ENCODE data around the gene NKG7.
A peak's percentile ranks its signal among the peaks of the same experiment; 100 is the strongest.
"Not testable (repeated sequence)": the region's sequence is repeated elsewhere in the genome, so short reads cannot be mapped to it uniquely, and the experiment has no call there.

NKG7 gene, protein sequence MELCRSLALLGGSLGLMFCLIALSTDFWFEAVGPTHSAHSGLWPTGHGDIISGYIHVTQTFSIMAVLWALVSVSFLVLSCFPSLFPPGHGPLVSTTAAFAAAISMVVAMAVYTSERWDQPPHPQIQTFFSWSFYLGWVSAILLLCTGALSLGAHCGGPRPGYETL

DNA sequence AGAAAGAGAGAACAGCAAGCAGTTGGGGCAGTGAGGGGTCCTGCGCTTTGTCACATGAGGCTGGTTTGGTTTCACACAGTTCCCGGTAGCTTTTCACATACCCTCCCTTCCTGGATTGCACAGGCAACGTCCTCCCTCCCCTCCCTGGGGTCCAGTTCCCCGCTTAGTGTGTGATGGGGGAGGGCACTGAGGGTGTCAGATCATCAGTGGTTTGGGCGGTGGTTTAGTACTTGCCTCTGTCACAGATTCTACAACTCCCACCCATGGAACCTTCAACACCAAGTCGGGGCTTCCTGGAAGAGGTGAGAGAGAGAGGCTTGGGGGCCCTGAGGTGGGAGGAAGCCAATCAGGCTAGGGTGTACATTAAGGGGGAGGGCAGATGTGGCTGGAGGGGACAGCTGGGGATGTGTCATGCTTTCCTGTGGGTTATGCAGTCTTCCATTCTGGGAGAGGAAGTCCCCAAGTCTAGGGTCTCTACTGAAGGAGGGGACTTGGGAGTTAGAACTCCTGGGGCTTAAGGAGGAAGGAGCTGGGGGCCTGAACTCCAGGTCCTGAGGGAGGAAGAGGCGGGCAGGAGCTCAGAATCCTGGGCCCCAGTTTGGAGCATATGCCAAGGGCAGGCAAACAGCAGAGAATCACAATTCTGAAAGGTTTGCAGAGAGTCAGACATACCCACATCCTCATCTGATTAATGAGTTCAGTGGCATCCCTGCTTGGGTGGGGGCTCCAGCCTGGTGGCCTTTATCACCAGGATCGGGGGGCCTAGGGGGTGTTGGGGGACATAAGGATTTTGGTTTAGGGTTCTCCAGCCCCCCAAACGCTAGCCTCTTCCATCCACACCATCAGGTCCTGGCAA, at the start of gene NKG7:
Gene NKG7 (minus strand): TSS at position 6 of the 856 bp plus-strand sequence. CDS start 119 bp downstream, outside the sequence.
- no peak for DNase-seq

DNA sequence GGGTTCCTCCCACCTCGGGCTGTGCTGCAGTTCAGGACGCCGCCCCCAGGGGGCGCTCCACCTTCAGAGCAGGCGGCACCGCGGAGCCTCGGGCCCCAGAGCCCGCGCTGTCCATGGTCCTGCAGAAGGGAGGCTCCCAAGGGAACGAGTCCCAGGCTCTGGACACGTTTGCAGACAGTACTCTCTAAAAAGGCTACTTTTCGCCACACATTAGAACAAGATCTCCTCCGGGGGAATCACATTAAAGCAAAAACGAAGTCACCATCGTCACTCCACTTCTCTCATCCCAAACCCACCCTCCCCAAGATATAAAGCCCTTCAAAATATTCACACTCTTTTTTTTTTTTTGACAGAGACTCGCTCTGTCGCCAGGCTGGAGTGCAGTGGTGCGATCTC, 49.6 kb upstream of the NKG7 start:
- peak; percentile 13 to 33 for DNase-seq

DNA sequence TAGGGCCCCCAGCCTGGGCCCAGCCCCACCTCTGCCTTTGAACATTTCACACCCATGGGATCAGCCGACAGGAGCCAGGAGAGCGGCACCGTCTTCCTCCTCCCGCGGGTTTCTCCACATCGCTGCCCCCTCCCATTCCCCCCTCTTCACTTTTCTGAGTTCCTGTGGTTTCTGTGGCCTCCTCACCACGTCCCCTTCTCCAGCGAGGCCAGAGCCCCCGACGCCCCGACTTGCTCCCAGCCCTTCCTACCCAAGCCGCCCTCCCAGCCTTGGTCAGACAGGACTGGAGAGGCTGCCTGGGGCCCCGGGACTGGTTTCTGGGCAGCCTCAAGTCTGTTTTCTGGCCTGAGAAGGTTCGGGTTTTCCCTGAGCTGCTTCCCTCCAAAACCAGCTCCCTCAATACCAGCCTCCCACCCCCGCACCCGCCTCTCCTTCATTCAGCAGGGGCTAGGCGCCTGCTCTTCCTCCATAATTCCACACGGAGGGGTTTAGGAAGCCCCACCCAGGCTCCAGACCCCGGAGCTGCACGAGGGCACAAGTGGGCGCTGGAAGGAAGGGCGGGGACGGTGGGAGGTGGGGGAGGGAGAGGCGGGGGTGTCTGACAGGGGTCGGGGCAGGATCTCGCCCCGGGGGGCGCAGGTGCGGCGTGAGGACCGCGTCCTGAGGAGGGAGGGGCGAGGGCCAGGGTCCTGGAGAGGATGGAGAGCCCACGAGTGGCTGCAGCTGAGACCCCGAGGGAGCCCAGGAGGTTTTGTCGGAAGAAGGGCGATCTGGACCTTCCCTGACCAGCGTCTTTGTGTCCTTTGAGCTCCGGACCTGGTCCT, 49.0 kb upstream of the NKG7 start:
- no peak for DNase-seq

DNA sequence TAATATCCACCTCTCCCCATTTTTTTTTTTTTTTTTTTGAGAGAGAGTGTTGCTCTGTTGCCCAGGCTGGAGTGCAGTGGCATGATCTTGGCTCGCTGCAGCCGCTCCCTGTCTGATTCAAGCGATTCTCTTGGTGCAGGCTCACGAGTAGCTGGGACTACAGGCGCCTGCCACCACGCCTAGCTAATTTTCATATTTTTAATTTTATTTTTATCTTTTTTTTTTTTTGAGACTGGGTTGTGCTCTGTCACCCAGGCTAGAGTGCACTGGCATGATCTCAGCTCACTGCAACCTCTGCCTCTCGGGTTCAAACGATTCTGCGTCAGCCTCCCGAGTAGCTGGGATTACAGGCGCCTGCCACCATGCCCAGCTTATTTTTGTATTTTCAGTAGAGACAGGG, 48.1 kb upstream of the NKG7 start:
- not testable (repeated sequence) for DNase-seq

DNA sequence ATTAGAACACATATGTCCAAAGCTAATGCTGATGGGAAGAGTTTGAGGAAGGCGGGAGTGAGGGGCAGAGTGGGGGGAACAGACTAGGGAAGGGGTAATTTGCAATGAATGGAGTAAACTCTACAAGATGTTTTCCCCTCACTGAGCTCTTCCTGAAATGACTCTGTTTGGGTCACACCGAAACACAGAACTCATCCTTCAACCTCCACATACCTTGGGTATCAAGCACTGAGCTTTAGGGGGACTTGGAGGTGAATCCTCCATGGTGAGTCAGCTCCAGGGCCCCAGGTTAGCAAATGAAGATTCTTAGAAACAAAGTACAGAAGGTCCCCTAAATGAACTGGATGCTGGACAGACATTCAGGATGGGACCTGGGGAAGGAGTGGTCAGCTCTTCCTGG, 46.3 kb upstream of the NKG7 start:
- DNase-seq = no peak

DNA sequence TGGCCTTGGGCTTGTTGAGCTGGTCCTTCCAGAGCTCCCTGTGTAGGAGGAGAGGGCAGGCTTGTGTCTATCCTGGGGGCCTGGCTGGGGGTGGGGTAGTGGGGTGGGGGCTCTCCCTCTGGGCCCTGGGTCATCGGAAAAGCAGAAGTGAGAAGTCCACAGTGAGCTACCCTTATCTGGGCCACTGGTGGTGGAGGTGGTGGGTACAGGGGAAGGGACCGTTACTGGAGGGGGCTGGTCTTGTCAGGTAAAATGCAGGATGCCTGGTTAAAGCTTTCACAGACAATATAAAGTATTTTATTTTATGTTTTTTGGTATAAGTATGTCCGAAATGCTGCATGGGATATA, 45.3 kb upstream of the NKG7 start:
- no peak for DNase-seq

DNA sequence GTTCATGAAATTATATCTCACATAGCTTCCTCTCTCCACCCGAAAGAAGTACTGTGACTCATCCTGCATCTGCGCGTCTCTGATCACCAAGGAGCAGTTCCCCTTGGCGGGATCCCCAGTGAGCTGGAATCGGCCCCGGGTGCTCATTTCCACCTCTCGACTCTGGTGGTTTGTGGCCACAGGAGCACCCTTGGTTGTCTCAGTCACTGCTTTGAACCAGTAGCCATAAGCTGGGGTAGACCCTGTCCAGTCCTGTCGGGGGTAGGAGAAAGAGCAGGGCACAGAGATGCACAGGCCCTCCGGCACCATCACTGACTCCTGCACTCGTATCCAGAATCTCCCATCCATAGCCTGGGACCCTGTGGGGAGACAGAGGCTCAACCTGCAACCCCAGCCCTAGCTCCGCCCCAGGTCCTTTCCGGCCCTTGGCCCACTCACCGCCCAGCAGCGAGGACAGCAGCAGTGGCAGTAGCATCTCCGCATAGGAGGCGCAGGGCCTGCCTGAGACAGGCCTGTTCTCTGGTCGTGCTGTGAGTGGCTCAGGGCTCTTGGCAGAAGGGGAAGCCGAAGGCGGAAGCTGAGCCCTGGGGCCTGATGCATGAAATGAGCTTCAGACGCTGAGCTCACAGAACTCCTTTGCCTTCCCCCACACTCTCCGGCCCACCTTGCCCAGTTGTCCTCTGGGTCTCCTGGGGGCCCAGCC, 44.8 kb upstream of the NKG7 start, which contains the start of gene SIGLEC10:
Gene SIGLEC10 (minus strand): TSS at position 536 of the 703 bp plus-strand sequence. CDS start 61 bp downstream, at position 475.
- DNase-seq = no peak

DNA sequence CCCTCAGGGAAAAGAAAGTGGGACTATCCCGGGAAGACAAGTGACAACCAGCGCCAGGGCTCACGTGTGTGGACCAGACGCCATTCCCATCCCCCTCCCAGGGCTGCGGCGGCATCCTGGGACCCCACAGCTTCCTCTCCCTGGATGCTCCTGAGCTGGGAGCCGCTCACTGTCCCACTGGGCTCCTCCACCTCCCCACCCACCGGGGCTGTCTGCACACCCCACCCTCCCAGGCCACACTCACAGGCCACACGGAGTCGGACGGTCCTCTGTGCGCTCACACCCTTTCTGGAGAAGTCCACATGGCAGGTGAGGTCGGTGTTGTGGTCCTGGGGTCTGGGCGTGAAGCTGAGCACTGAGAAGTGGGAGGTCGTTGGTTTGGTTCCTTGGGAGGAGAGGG, 44.0 kb upstream of the NKG7 start:
- DNase-seq = not testable (repeated sequence)

DNA sequence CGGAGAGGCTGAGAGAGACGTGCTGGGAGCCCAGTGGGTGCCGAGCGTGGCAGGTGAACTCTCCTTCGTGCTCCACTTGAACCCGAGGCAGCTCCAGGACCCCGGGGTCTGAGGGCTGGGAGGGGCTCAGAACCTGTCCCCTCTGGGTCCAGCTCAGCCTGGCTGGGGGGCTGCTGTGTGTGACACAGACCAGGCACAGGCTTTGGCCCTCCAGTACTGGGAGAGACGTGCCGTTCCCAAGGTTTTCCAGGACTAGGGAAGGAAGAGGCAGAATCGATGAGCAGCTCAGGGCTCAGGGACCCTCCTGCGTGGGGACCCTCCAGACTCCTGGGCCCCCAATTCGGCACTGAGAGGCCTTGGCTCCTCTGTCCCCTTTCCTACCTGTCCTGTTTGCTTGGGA, 42.7 kb upstream of the NKG7 start:
- DNase-seq = no peak

DNA sequence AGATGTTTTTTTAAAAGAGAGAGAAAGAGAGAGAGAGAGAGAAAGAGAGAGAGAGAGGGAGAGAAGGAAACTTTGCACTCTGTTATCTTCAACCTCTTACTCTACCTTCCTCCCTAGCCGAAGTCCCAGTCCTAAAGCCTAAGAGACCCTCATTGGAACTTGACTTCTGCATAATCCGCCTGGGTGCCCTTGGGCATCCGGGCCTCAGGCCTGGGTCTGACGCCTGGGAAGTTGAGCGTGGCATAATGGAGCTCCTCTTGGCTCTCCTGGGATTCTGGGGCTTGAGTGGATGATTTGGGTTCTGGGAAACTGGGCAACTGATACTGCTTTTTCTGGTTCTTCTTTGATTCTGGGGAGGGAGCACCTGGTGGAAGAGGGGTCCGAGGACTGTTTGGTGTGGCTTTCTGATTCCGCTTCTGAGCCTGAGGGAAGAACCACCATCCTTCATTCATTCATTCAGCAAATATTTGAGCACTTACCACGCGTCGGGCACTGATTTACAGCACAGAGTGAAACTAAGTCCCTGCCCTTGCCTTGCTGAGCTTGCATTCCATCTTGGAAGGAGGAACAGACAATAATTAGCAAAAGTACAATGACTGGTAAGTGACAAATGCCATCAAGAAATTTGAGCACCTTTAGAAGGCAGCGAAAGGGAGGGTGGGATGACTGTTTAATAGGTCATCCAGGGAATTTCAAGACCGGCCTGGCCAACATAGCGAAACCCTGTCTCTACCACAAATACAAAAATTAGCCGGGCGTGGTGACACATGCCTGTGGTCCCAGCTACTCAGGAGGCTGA, 38.7 kb upstream of the NKG7 start:
- DNase-seq = no peak

DNA sequence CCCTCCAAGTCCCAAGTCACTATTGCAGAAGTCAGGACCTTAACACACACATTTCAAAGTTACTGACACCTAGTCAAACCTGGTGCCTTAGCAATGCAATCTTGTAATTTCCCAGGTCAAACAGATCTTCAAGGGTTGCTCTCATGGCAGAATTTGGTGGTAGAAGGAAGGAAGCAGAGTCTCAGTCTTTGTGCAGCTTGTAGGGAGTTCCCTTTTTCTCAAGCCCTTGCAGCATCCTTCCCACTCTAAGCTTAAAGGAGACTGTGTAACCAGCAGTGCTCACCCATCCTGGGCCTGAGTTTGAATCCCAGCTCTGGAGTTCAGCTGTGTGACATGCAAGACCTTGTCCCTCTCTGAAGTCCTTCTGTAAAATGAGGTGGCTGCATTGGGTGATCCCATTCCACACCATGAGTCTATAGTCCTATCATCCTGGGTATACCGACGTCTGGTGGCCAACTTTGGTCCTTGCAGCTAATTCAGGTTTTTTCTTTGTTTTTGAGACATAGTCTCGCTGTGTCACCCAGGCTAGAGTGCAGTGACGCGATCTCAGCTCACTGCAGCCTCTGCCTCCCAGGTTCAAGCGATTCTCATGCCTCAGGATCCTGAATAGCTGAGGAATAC, 35.2 kb upstream of the NKG7 start:
- peak; percentile 18 to 24 for DNase-seq

DNA sequence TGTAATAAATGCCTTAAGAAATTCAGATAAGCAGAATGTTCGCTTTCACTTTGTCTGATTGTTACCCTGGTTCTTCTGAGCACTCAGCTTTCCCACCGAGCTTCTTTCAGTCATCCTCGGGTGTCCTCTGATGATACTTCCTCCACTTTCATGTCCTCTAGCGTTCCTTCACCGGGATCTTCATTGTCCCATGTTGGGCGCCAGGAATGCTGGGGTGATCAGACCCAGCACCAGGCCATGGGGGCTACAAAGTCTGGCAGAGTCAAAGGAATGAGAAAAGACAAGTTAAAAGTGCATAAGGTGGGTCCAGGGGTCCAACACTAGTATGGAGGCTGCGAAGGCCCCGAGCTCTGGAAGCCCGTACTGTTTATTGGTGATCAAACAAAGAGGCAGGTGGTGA, 29.7 kb upstream of the NKG7 start:
- DNase-seq = no peak

DNA sequence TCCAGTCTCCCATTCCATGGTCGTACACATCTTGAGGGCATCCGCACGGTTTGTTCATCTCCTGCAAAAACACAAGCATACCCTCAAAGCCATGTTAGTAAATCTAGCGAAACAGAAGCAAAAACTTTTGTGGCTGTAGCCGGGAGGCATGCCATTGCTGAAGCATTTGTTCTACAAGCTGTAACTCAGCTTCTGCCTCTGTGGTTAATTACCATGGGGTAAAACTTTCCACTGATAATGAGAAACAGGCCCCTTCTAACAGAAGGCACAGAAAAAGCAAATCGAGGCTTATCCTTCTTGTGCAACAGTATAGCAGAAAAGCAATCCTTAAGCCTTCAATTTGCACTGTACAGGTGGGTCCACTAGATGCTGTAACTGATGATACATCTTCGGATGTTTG, 27.5 kb upstream of the NKG7 start:
- not testable (repeated sequence) for DNase-seq

DNA sequence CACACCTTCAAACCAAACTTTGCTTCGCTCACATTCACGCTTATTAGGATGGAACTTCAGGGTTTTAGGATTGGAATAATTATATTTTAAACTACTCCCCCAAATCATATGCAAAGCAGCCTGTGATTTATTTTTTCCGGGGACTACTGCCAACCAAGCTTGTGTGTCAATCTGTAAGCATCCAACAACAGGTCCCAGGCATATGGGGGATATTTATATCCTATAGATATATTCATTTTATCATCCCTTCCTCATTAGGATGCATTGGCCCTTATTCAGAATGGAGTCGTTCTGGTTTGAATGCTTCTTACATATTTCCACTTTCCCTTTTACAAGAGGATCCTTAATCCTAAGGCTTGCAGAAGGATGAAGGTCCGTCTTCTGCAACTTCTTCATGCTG, 26.8 kb upstream of the NKG7 start:
- DNase-seq = no peak

DNA sequence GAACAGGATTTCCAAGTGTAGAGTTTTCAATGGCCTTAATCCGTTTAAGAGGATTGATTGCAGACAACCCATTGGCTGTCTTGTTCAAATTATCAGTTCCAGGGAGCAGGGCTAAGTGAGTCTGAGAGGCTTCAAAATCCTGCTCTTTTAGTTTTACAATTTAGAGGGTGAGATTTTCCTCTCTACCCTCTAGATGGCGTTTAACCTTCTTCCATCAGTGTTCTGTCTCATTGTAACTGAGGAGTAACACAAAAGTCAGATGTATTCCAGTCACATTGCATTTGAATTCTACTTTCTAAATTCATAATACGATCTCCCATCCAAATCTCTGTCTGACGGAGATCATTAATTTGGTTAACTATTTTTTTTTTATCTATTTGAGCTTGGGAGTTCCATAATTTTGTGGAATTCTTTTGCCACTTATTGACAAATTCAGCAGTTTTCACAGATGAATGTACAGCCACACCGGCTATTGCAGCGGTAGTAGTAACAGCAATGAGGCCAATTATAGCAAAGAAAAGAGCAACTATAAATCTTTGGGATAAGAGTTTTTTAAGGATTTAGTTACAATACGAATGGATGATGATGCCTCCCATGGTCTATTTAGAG, 25.7 kb upstream of the NKG7 start:
- DNase-seq = peak; percentile 13 to 21

DNA sequence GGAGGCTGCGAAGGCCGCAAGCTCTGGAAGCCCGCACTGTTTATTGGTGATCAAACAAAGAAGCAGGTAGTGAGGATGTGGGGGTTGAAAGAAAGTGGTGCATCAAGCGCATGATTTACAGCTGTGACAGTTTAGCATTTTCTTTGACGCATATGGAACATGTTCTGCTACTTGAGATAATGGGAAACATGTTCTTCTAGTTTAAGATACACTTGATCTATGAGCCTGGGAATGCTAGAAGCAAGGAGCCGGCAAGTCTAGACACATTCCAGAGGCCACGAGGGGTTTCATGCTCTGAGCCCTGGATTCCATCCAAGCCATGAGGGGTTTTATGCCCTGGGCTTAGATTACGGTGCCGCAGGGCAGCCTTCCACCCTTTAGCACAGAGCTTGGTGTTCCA, 25.0 kb upstream of the NKG7 start:
- not testable (repeated sequence) for DNase-seq

DNA sequence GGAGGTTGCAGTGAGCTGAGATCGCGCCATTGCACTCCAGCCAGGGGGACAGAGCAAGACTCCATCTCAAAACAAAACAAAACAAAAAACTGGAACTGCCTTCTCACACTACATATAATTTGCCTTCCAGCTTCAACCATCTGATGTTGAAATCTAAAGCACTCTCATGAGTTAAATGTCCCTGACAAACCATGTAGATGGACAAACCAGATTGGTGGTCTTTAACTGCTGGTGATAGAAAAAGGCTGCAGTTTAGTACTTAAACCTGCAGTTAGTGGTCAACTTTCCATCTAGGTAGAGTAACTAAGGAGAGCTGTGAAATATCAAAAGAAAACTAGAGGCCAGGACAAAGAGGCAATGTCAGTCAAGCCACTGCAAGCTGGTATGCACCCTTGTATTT, 23.7 kb upstream of the NKG7 start:
- no peak for DNase-seq

DNA sequence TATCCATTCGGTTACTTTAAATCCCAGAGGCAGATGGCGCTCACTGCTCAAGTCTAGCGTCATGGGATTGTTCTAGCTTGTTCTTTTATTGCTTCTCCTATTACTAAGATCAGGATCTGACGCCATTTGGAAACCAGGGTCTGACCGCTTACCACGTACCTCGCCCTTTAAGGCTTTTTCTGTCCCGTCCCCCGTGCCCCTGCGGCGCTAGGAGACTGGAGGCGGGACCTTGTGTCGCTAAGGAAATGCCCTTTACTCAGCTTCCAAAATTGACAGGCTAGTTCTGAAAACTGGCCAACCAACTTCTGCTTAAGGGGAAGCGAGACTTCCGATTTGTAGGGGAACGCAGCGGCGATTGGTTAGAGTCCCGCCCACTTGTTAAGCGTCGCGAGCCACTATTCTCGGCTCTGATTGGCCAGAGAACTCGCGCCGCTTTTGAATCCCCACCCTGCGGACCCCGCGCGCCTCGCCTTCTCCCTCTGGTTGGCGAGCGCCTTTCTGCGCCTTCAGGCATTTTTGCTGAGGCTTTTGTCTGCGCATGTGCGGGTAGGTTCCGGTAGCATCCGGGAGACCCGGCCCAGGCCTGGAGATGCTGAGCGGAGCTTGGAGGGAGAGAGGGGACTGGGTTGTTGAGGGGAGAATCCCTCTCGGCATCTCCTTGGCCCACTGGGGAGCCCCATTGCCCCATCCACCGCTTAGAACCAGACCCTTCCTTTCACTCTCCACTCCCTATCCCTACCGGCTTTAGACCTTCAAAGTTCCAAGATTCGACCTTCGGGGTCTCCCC, 21.8 kb upstream of the NKG7 start:
- DNase-seq = peak; percentile 98

DNA sequence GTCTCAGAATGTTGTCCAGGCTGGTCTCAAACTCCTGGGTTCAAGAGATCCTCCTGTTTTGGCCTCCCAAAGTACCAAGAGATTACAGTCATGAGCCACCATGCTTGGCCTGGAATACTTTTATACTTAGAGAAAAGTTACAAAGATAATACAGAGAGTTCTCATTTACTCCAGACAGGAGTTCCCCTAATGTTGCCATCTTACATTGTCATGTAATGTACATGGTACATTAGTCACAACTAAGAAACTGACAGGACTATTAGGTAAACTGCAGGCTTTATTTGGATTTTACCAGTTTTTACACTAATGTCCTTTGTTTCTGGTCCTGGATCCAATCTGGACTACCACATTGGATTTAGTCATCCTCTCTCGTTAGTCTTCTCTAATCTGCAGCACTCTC, 20.2 kb upstream of the NKG7 start:
- no peak for DNase-seq

DNA sequence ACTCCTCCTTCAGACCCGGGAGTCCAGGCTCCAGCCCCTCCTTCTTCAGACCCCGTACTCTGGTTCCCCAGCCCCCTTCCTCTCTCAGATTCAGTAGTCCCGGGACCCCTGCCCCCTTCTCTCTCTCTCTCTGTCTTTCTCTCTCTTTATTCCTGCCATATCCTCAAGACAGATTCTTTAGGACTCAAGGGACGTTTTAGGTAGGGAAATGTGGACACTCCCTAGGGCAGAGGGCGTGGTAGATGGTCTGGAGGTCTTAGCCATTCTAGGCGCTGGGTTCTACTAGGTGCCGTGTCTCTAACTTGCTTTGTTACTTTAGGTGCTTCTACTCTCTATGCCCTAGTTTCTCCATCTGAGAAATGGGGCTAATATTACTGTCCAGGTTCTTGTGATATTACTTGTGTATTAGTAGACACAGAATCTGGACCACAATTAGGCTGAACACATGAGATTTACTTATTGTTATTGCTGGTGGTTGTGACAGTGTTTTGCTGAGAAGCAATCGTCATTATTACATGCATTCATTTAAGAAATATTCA, 18.7 kb upstream of the NKG7 start:
- DNase-seq = no peak
